Mucosa of gallbladder (tissue), 1 donor: ENCODE results near the gene ATP6V1B1. TPM values are rescaled to one million over a fixed set of nuclear protein-coding genes. Genes with fewer than 3 reads are reported as not detected.

Source experiments
- DNase-seq: peaks from one replicate; pipeline ENCODE4 v3.0.0-alpha.2; 2020; ENCODE audit warnings: low spot score
- total RNA-seq: library from RNA; stranded (reverse); gene quantifications from one replicate; pipeline ENCODE4 v1.2.1, GENCODE V29; 2021
- donor health status: DM: no; HTN: no; CAD: no.

Gene ATP6V1B1
- 1.6 TPM for total RNA-seq

GRCh38 chr2:70935468-70936164 is at the start of gene ATP6V1B1:
ATP6V1B1 (plus strand) TSS chr2:70935900; CDS start chr2:70935955, 55 bp downstream.
- DNase-seq: no peak

GRCh38 chr2:70886541-70886987 is 49.1 kb upstream of the ATP6V1B1 start:
- DNase-seq: no peak

GRCh38 chr2:70887208-70887549 is 48.5 kb upstream of the ATP6V1B1 start:
- no peak for DNase-seq

GRCh38 chr2:70887550-70888246 is 48.0 kb upstream of the ATP6V1B1 start:
- DNase-seq: no peak

- no peak for DNase-seq
These were observed 47.3 kb upstream of the ATP6V1B1 start for GRCh38 chr2:70888366-70888922.

- DNase-seq: no peak
These were observed 46.6 kb upstream of the ATP6V1B1 start for GRCh38 chr2:70888923-70889715.

- no peak for DNase-seq
These were observed 46.0 kb upstream of the ATP6V1B1 start for GRCh38 chr2:70889716-70890037.

- DNase-seq: no peak
These were observed 45.1 kb upstream of the ATP6V1B1 start for GRCh38 chr2:70890469-70891065.

- DNase-seq: no peak
These were observed 43.9 kb upstream of the ATP6V1B1 start for GRCh38 chr2:70891572-70892357.

- no peak for DNase-seq
These were observed 43.0 kb upstream of the ATP6V1B1 start for GRCh38 chr2:70892750-70893149.

- no peak for DNase-seq
These were observed 42.5 kb upstream of the ATP6V1B1 start for GRCh38 chr2:70893186-70893585.

- no peak for DNase-seq
These were observed 40.9 kb upstream of the ATP6V1B1 start for GRCh38 chr2:70894765-70895164.

- no peak for DNase-seq
These were observed 40.5 kb upstream of the ATP6V1B1 start for GRCh38 chr2:70895249-70895648.

GRCh38 chr2:70895998-70896764 is 39.5 kb upstream of the ATP6V1B1 start:
- DNase-seq: no peak

- no peak for DNase-seq
These were observed 38.9 kb upstream of the ATP6V1B1 start for GRCh38 chr2:70896765-70897202.

- DNase-seq: no peak
These were observed 38.3 kb upstream of the ATP6V1B1 start for GRCh38 chr2:70897203-70897976.

GRCh38 chr2:70897977-70898226 is 37.8 kb upstream of the ATP6V1B1 start:
- DNase-seq: no peak

GRCh38 chr2:70898363-70899240 is 37.1 kb upstream of the ATP6V1B1 start:
- no peak for DNase-seq
